AG04450 (cell line): ENCODE data around the gene PPIF. TPM values are rescaled to one million over a fixed set of nuclear protein-coding genes. Genes with fewer than 3 reads are reported as not detected.

Experiments used
- CTCF ChIA-PET: fragments of 300-600, 350-600 bp; formaldehyde crosslinking; extraction: SDS; loops from one replicate; lab custom pipeline; 2022; ENCODE audit warnings: antibody characterized with exemption, inconsistent platforms; lab: Charles Lee
- POLR2A ChIA-PET: fragments of 350-600 bp; formaldehyde crosslinking; extraction: SDS; loops from one replicate; lab custom pipeline; 2021; ENCODE audit warnings: antibody characterized with exemption, inconsistent platforms; lab: Yijun Ruan, JAX
- DNase-seq: peaks from one replicate; pipeline ENCODE4 v3.0.0-alpha.2; 2011; ENCODE audit warnings: low read depth, low spot score
- H3K27ac ChIP-seq: one replicate; pipeline ENCODE4 v1.5.1; 2012; ENCODE audit warnings: low read depth, low read length, control low read depth
- H3K27me3 ChIP-seq: one replicate; pipeline ENCODE4 v1.6.0; 2012; ENCODE audit warnings: low read length; ENCODE audit not compliant: control insufficient read depth, insufficient read depth
- H3K4me3 ChIP-seq: 2 replicates; pipeline ENCODE4 v1.5.1; 2011; ENCODE audit warnings: mild to moderate bottlenecking, low read depth, low read length, control low read depth
- H3K9me3 ChIP-seq: 2 replicates; pipeline ENCODE4 v1.5.1; 2012; ENCODE audit warnings: low read length; ENCODE audit not compliant: control insufficient read depth, insufficient read depth
- CTCF ChIP-seq: IDR thresholded peaks from 2 replicates; pipeline ENCODE4 v1.5.1; 2011; ENCODE audit warnings: low read depth, low read length, control low read depth, inconsistent platforms
- polyA plus RNA-seq: library from polyadenylated mRNA; depleted of rRNA; stranded (reverse); fragments of >200 nt; gene quantifications from 2 replicates; pipeline ENCODE4 v1.2.3, GENCODE V29; 2011

The PPIF gene
- polyA plus RNA-seq, 1 experiment = 68.6 TPM

DNA sequence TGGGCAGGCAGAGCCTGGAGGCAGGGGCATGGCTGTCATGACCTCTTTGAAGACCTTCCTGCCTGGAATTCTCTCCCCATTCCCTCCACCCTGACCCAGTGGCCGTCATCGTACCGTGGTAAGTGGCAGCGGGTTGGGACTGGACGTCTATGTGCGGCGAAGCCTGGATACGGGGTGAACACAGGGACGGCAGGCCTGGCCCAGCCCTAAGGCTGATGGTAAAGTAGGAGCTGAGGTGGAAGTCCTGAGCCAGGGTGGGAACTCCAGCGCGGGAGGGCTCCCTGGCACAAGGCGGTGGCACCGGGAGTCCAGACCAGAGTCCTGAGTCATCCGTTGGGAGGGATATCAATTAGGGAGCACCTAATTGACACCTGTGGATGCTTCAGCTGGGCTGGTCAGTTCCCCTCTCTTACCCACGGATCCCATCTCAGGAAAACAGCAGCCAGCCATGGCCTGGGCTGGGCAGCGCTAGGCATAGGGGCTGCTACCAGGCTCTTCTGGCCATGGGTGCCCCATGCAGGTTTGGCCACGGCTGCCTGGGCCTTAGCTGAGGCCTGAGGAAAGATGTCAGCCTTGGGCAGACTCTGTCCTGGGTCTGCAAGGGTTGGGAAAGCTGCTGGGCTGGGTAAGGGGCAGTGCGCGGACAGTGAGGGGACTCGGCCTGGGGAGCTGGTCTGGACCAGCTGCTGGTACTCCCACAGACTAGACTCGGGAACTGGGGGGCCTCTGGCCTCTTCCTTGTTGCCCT lies 3.3 kb downstream of the PPIF start:
- Histone ChIP-seq H3K4me3 (no peak overlapping the region), H3K27ac (no peak overlapping the region), H3K9me3 (no peaks in the 10 kb centered on the region; the same call in 1 of the 2 replicates), H3K27me3 (no peaks in the 10 kb centered on the region)
- ChIA-PET POLR2A (interaction anchor here (0.7 kb wide), 2 partner anchors 25 to 707 kb away, joined by 3 to 6 read pairs; no protein-coding TSS in a partner anchor), CTCF (interaction anchor here (0.5 kb wide), 1 partner anchor 829 kb away, joined by 3 read pairs; no protein-coding TSS in a partner anchor)
- no peak for TF ChIP-seq CTCF
- no peak for DNase-seq

GRCh38 chr10:79351332-79351731 lies 4.1 kb downstream of the PPIF start:
- H3K27me3 ChIP-seq = no peaks in the 10 kb centered on the region
- H3K4me3 ChIP-seq = no peak overlapping the region
- ChIA-PET CTCF (interaction anchor here (0.5 kb wide), 1 partner anchor 828 kb away, joined by 3 read pairs; no protein-coding TSS in a partner anchor), POLR2A (interaction anchor here (0.7 kb wide), 1 partner anchor 24 kb away, joined by 6 read pairs; no protein-coding TSS in a partner anchor)
- TF ChIP-seq CTCF = no peak
- no peak overlapping the region for H3K27ac ChIP-seq
- DNase-seq = no peak
- H3K9me3 ChIP-seq = no peaks in the 10 kb centered on the region; the same call in 1 of the 2 replicates

DNA sequence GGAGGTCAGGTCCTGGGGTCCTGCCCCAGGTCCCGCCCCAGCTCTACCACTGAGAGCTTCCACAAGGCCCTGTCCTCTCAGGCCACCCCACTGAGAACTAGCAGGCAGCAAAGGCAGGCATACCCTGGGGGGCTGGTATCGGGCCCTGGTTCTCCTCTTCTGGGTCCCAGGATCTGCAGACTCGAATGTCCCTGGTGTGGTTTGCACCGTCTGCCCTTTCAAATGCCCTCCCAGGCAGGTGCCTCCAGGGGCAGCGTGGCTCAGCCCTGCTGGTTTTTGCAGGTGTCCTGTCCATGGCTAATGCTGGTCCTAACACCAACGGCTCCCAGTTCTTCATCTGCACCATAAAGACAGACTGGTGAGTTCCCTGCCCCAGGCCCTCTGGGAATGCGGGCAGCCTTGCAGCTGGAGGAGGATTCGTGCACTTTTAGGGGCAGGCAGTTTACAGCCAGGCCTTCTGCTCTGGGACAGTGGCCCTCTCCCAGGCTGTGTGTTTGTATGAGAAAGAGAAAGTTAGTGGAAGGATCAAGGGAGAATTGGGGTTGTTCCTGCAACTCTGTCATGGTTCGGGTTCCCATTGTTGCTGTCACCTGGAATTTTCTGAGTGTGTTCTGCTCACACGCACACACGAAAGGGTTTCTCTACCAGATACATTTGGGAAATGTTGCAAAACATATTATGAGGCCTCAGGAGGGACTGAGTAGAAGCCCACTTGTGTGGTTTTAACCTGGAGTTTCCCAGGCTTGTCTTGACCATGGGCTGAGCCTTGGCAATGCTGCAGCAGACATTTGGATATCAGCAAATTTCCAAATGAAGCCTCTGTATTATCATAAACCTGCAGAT lies 5.0 kb downstream of the PPIF start:
- no peak for TF ChIP-seq CTCF
- CTCF ChIA-PET = no interaction called here
- Histone ChIP-seq H3K4me3 (no peak overlapping the region), H3K9me3 (no peaks in the 10 kb centered on the region; the same call in 1 of the 2 replicates), H3K27me3 (no peaks in the 10 kb centered on the region), H3K27ac (no peak overlapping the region)
- no peak for DNase-seq
- POLR2A ChIA-PET = no interaction called here

DNA sequence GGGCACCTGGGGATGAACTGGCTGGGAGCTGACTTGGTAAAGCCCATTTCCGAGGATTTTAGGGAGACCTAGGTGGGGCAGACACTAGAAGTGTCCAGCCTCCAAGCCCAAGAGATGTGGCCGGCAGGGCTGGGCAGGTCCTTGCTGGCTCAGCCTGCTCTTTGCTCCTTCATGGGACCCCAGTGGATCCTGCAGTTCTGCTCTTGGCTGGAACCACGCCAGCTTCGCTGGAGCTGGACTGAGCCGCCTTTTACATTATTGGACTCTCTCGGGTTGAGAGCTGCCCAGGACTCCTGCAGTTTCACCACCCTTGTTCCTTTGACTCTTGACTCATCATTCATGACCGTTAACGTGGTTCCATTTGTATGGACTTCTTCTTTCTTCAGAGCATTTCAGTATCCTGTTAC lies 5.7 kb downstream of the PPIF start:
- POLR2A ChIA-PET = no interaction called here
- H3K9me3 ChIP-seq = no peaks in the 10 kb centered on the region; the same call in 1 of the 2 replicates
- H3K27me3 ChIP-seq = no peaks in the 10 kb centered on the region
- H3K4me3 ChIP-seq = no peak overlapping the region
- DNase-seq = no peak
- no peak for TF ChIP-seq CTCF
- H3K27ac ChIP-seq = no peak overlapping the region
- CTCF ChIA-PET = no interaction called here

GRCh38 chr10:79353726-79354125 lies 6.5 kb downstream of the PPIF start:
- no peak for DNase-seq
- Histone ChIP-seq H3K9me3 (no peaks in the 10 kb centered on the region; the same call in 1 of the 2 replicates), H3K4me3 (no peak overlapping the region), H3K27me3 (no peaks in the 10 kb centered on the region), H3K27ac (no peak overlapping the region)
- CTCF ChIA-PET = no interaction called here
- POLR2A ChIA-PET = no interaction called here
- TF ChIP-seq CTCF = no peak
